ENCODE data around the gene HYDIN.

Gene HYDIN

DNA sequence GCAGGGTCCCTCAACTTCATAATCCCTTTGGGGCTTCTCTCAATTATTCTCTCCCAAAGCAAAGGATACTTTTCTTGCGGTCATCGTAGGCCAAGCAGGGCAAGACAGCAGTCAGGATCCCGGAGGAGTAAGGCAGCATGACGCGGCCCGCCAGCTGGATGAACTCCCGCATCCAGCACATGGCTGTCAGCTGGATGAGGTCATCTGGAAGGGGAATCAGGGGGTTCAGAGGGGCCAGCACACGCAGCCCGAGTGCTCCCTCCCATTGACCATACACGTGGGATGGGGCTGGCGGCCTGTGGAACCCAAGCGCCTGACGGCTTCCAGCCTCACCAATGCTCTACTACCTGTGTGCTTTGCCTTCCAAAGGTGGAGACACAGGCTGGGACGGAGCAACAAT lies 448.7 kb downstream of the HYDIN start:
- DNase-seq, result no peak

DNA sequence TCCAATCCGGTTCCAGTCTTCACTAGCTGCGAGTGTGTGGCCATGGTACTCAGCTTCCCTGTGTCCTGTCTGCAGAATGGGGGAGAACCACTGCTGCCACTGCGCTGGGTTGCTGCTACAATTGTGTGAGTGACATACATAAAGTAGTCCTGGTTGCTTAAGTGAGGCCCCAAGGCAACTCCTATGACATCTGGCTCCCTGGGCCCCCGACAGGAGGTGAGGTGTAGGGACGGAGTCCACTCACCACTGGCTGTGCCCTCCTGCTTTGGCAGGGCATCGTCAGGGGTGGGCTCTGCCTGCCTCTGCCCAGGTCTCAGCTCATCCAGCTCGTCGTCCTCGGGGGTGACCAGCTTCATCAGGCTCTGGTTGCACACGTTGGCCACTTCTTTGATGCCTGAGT lies 450.0 kb downstream of the HYDIN start:
- DNase-seq, result no peak

DNA sequence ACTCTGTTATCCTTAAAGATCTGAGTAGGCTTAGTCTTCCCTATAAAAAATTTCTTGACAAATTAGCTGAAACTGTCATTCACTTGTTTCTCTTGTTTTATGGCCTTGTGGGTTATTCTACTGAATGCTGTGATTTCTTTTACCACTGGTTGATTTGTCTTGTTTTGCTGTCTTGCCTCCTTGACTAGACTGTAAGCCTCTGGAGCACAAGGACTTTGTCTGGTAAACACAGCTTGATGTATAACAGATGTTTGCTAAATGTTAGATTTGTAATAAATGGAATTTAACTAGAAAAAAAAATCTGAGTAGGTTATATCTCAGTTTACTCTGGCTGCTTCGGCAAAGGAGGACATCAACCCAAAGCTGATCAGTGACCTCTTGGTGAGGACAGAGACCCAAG lies 451.2 kb downstream of the HYDIN start:
- no peak for DNase-seq

DNA sequence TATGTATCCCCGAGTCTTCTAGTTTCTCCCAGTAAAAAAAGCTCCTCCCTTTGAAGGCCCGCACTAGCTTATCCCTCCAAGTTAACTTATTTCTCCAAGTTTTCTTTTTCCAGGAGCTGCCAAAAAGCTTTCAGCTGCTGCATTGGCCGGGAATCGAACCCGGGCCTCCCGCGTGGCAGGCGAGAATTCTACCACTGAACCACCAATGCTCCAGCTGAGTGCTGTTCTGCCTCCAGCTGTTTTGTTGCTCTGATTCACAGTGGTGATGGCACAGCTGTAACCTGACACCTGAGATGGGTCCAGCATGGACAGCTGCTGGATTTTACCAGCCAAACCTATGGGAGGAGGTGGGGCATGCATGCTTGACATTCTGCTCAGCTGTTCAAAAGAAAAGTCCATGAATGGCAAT lies 451.6 kb downstream of the HYDIN start:
- no peak for DNase-seq

DNA sequence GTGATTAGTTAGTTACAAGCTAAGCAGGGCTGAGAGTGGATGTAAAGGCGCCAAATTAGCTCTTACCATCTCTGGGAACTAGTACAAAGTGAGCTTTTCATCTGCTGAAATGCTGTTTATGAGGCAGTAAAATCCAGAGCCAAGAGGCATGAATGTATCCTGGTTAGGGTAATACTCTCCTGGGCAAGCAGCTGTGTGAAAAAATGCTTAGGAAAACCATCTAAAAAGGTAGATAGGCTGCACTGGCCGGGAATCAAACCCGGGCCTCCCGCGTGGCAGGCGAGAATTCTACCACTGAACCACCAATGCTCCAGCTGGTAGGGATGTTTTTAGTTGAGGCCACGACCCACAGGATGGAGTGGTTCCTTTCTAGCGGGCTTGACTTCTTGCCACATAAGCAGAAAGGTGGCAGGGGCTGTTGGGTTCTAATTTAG lies 452.5 kb downstream of the HYDIN start:
- no peak for DNase-seq

DNA sequence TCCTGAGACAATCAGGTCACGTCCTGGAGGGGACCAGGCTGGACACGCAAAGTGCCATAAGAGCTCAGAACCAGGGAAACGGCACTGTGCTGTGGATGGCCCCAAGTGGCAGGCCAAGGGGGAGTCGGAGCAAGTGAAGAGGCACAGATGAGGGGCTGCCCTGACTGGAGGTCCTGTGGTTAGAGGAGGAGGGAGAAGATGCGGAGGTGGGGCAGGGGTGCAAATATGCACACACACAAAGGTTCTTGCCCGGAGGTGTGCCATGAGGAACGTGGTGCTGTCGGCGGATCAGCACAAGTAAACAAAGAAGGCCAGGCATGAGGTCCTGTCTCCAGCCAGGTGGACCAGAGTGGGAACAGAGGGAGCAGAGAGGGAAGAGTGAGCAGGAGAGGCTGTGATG lies 453.0 kb downstream of the HYDIN start:
- DNase-seq, result no peak

DNA sequence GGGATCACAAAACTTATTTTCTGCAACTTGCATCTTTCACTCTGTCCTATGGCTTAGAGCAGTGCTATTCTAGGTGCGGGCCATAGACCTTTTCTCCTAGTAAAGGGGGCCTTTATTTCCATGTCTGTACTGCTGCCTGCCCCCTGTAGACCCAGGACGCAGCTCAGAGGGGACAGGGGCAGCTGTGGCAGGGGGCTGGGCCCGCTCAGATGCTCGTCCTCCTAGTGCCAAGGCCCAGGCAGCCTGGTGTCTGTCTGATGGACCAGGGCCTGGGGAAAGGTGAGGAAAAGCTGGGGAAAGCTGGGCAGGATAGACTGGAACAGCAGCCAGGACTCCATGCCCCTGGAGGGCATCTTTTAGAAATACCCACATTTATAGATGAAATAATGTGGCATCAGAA lies 455.1 kb downstream of the HYDIN start:
- DNase-seq, result no peak

DNA sequence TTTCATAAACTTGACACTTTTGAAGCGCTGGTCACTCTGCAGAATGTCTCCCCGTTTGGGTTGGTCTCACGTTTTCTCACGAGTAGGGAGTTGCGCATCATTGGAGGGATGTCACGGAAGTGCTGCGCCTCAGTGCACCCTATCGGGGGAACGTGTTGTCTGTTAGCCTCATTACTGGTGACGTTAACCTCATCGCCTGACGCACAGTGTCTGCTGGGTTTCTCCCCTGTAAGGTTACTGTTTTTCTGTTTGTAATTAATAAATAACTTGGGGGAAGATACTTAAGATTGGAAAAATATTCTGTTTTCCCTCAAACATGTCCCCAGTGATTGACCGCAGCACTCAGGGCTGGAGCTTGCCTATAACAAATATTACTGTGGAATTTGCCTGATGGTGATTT lies 456.3 kb downstream of the HYDIN start:
- DNase-seq, result no peak

DNA sequence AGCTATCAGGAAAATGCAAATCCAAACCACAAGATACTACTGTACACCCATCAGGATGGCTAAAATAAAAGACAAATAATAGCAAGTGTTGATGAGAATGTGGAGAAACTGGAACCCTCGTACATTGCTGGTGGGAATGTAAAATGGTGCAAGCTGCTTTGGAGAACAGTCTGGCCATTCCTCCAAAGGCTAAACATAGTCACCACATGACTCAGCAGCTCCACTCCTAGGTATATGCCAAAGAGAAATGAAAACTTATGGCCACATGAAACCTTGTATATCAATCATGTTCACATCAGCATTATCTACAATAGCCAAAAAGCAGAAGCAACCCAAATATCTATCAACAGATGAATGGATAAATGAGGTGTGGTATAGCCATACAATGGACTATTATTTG lies 458.0 kb downstream of the HYDIN start:
- DNase-seq, result no peak

DNA sequence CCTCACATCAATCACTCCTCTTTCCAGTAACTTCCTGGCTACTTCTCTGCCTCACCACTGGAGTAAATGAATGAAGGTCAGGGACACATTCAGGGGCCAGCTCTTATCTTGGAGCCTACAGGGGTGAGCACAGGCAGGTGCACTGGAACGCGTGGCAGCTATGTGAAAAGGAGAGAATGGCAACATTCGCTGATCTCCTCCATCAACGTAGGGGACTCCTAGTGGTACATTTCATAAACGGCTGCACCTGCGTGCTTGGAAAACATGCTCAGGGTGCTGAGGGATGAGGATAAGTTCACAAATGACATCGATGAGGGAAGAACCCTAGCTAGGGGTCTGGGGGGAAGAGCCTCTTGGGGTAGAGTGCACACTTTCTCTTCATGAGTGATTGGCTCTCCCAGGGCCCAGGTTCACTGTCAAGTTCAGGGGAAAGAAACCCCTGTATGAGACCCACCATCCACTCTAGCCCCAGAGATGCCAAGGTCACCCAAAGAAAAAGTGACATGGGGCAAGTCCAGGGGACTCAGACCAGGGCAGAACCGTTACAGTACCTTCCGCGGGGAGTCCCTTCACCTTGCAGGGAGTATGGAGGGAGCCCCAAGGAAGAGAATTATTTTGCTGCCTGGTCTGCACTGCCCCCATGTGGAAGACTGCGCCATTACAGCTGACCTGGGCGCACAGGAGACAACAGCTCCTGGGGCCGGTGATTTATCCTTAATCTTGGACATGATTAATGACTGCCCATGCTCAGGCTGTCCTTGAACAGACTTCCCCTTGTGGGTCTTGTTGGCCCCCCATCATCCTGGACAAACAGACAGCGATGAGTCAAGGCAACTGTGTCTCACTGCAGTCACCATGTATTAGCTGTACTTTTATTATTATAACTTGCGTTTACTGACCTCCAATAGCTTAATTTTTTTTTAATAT lies 459.6 kb downstream of the HYDIN start:
- peak; percentile 49 for DNase-seq

DNA sequence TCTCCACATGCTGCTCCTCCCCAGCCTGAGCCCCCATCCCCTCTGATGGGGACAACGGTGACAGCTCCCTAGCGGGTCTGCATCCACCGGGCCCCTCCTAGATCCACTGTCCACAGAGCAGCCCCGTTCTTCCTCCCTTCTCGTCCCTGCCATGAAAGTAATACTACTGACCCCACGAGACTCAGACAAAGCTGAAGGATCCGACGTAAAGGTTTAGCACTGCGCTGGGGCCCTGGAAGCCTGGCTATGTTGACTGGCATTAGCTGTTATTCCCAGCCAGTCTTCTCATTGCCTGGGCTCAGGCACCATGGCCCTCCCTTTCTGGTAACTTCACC lies 460.3 kb downstream of the HYDIN start:
- no peak for DNase-seq

DNA sequence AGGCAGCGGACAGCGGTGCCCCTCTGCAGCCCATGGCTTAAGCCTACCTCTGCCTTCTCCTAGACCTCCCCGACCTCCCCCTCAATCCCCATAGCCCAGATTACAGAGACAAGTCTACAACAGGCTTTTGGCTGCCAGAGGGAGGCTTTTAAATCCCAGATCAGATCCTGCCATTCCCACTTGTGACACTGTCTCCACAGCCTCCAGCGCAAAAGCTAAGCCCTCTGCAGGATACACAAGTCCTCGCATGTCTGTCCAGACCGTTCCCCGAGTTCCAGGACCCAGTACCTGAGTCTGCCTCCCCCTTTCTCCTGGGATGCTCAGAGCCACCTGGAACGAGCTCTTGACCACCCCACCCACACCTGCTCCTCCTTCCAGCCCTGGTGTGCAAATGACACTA lies 460.8 kb downstream of the HYDIN start:
- DNase-seq, result no peak

DNA sequence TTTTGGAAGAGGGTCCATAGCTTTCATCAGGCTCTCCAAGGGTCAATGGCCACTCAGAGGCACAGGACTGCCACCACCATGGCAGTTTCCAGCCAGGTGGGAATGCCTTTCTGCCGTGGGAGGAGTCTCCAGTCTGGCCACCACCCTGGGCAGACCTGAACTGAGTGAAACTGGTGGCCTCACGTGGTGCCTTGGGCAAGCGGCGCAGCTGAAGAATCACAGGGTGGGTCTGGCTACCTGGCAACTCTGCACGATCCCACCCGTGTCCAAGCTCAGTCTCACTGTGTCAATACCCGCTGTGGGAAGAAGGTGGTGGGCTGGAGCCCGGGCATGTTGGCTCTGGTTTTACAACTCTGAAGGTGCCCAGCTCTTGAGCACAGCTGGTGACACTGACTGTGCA lies 461.4 kb downstream of the HYDIN start:
- DNase-seq, result no peak

DNA sequence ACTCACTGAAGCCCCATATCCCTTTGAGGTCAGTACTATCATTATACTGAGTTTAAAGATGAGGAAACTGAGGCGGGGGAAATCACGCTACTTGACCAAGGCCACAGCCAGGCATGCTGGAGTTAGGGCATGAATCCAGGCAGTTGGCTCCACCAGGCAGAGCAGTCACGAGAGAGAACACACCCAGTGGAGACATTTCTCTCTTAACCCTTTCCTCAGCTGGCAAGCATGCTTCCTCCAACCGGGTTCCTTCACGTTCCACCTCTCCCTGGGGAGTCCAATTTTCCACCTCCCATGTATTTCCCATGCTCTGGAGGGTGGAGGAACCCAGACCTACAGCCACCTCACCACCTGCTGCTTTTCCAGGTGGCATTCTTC lies 462.3 kb downstream of the HYDIN start:
- DNase-seq, result no peak

DNA sequence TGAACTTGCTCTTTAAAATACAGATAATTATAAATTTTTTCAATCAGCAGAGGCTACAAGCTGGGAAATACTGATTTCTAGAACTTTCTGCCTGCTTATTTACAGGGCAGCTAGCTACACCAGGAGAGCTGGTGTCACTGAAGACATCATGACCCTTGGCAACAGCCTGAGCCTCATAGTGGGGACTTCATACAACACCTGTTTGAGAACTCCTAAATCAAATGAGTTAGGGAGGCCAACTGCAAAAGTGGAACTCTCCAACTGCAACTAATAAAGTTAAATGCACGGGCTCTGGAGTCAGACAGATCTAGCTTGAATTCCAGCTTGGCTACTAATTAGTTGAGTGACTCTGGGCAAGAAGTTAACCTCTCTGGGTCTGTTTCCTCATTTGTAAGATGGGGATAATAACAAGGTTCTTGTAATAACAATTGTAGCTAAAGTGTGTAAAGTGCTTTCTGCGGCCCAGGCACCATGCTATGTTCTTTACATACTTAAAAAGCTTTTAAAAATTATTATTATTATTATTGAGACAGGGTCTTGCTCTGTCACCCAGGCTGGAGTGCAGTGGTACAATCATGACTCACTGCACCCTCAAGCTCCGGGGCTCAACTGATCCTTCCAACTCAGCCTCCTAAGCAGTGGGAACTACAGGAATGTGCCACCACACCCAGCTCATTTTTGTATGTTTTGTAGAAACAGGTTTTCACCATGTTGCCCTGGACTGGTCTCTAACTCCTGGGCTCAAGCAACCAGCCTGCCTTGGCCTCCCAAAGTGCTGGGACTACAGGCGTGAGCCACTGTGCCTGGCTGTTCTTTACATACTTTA lies 462.9 kb downstream of the HYDIN start:
- DNase-seq, result no peak

DNA sequence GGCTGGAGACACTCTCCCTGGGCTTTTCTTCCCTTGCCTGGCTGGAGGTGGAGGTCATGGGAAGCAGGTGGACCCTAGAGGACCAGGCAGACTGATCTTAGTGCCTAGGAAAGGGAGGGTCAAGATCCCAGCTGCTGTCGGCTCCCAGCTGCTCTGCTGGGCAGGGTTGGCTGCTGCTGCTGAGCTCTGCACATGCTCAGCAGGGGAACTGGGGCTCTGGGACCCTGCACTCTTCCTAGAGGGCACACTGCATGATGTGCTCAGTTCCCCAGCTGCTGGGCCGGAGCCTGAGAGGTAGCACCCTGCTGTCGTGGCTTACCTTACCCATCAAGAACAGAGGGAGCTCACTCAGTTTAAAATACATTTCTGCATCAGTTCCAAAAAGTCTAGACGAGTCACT lies 463.9 kb downstream of the HYDIN start:
- DNase-seq, result no peak

DNA sequence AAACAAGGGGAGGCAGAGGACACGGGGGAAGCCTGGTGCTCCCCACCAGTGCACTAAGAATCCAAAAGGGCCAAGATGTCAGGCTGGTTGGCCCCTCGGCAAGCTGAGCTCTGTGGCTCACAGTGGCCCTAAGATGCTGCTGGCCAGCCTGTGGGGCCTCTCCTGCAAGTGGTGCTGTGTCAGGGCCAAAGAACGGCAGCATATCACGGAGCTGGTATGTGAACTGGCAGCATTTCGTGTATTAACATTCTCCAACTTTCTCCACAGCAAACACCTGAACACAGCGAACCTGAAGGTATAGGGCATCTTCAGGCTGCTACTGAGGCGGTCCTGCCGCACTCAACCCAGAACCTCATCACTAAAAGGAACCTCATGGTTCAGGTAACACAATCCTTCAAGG lies 464.3 kb downstream of the HYDIN start:
- DNase-seq, result no peak

DNA sequence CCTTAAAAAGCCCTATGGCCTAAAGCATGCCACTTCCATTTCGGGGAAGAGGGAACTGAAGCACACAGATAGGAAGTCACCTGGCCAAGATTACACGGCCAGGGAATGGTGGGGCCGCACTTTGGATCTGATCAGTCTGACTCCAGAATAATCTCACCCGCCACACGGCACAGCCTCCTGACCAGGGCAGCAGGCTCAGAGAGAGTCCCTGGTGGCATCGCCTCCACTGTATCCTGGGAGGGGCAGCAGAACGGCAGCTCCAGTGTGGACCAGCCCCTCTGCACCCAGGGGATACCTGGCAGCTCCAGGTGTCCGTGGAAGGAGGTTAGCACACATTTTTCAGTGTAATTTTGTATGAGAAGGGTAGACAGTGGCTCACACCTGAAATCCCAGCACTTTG lies 465.0 kb downstream of the HYDIN start:
- DNase-seq, result no peak

DNA sequence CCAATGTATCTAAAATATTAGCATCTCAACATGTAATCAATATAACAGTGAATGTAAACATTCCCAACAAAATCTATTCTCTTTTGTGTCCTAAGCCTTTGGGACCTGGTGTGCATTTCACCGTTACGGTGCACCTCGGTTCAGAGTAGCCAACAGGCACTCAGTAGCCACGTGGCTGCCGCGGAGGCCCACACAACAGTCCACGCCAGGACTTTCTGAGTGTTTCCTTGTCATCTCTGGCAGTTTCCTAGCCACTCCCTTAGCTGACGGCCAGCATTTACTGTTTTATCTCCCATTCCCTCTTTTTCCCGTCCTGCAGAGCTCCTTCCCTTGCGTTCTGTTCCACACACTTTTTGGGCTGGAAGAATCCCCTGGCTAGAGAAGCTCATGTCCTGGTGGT lies 465.9 kb downstream of the HYDIN start:
- DNase-seq, result no peak

DNA sequence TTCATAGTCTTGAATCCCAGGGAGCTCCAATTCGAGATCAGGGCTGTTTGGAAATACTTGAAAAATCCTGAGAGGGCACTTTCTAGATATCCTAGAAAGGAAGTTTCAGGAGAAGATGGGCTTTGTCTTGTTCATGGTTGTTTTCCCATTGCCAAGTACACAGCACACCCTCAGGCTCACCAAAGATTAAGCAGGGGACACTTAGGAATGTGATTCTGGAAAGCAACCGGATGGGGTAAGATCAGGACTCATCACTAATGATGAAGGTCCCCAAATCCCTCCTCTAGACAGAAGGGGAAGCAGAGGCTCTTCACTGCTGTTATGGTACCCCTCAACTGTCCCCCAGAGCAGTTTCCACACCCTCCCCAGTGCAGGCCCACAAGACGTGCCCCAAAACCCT lies 470.3 kb downstream of the HYDIN start:
- no peak for DNase-seq

DNA sequence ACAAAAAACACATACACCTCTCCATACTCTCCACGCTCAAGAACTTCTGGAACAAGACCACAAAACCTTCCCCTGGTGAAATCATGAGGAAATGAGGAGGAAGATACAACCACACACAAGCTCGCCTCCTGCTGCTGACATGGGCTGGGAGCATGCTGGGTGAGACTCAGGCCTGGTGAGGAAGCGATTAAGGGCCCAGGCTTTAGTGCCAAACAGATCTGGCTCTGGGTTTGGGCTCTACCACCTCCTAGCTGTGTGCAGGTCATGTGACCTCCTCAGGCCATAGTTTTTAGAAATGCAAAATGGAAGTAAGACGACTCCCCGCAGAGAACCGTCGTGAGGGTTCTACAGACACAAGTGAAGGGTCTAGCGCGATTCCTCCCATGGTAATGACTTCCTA lies 470.9 kb downstream of the HYDIN start:
- DNase-seq, result no peak

DNA sequence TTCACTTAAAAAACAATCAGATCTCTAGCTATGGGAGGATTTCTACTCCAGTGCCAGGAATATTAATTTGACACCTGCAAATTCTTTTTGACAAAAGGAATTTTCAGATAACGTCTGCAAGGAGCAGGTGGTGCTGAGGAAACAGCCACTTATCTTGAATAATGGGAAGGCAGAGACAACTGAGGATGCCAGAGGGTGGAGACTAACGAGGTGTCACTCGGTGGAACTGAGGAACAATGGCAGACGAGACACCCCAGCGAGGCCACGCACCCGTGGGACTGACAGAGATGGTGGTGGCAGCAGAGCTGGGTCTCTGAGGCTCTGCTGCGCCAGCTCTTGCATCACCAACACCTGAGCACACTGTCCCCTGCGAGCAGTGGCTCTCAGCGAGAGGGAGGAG lies 471.7 kb downstream of the HYDIN start:
- no peak for DNase-seq

Data from suppressor macrophage treated with lipopolysaccharide for 4 hours (primary cell).